Endothelial cell of hepatic sinusoid (primary cell): Measurements from ENCODE around the gene MYH13.
"Not testable (repeated sequence)": the region's sequence is repeated elsewhere in the genome, so short reads cannot be mapped to it uniquely, and the experiment has no call there.

Source experiments
- in situ Hi-C: cut with HindIII; loops from 2 replicates; pipeline ENCODE4 v1.10.0; 2017; ENCODE audit warnings: low sequenced_read_pairs

Gene MYH13

DNA sequence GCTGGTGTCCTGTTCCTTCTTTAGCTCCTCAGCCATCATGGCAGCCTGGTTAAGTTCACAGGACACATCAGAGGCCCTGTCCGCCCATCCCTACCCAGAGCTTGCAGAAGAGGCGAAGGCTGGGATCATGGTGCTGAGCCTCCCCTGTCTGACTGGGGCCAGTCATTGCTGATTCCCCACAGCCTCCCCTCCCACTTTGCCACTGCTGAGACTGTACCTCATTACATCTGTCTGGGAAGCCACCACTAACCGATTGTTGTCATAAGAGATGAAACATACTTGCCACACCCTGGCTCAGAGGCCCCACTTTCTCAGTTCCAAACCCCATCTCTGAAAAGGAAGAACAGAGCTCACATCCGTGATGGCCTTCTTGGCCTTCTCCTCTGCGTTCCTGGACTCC is 66.2 kb downstream of the MYH13 start:
- in situ Hi-C loops: no loop called here

DNA sequence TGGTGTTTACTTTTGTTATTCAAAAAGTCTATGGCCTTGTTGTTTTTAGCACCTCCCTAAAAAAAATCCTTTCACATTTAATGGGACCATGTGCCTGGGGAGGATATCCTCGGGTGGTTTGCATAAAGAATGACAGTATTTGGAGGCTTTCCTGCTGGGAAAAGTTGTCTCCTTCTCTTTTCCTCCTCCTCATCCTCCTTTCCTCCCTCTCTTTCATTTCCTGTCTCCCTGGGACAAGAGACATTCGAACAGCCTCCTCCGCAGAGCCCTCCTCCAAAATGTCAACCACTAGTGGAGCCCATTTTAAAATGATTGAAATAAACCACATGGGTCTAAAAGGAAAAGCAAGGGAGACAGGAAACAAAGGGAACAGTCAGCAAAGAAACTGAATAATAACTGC is 67.4 kb downstream of the MYH13 start:
- in situ Hi-C loops: no loop called here

DNA sequence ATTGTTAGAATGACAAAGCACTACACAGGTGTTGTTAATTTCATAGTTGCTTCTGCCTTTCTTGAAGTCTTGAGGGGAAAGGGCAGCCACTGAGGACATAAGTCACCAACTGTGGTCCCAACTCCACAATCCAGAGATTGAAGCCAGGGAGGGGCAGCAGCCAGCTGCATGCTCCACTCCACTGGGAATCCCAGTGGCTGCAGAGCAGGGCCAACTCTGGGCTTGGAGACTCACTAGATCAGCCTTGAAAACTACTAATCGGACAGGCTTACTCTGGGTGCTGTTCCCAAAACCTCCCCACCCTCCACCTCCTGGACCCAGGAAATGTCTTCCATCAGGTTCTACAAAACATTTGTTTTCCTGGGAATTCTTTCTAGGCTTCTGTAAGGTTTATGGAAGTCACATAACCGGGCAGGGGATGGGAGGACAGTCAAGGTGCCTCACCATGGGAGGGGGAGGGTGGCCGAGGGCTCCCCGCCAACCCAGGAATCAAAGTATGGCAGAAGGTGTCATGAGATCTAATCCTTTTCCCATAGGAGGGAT is 68.0 kb downstream of the MYH13 start:
- in situ Hi-C loops: no loop called here

DNA sequence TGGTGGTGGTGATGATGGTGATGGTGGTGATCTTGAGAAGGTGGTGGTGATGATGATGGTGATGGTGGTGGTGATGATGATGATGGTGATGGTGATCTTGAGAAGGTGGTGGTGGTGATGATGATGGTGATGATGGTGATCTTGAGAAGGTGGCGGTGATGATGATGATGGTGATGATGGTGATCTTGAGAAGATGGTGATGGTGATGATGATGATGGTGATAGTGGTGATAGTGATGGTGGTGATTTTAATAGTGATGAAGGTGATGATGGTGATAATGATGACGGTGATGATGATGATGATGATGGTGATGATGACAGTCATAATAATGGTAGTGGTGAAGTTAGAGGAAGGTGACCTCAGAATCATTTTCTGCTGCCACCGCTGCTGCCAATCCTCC is 75.1 kb downstream of the MYH13 start:
- in situ Hi-C loops: no loop called here

DNA sequence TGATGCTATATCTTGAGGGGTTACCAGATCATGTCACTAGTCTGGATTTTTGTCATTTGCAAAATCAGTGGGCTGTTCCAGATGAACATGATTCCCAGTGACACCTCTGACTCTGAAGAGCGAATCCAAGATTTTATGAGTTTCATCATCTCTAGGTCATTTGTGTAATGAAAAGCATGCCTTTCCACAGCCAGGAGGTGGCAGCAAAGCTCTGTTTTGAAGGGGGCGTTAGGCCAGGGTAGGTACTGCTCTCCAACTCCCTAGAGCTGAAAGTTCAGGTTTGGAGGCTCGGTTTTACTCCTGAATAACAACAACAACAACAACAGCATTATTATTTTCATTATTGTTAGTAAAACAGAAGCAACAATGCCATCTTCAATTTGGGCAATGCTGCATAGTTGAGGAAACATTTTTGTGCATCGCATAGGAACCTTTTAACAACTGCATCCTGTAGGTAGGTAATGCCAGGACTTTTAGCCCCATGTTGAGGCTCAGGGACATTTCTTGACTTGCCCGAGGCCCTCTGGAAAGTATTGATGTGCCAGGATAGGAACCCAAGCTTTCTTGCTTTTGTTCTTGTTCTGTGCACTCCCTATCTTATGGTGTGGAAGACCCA is 77.0 kb downstream of the MYH13 start:
- in situ Hi-C loops: no loop called here

DNA sequence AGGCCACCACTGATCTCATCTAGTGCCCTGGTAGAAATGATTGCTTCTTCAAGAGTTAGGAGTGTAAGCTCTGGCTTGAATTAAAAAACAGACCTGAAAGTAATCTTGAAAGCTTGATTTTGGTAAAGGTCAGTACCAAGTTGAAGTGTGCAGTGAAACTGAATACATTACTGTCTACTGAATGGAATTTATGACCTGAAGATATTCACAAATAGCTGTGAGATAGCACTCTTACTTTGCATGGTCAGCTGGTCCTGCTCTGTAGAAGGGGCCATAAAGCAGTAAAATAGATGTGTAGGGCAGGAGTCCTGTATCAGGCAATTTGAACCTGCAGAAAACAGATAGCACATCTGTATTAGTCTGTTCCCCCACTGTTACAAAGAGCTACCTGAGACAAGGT is 78.6 kb downstream of the MYH13 start:
- in situ Hi-C loops: no loop called here

DNA sequence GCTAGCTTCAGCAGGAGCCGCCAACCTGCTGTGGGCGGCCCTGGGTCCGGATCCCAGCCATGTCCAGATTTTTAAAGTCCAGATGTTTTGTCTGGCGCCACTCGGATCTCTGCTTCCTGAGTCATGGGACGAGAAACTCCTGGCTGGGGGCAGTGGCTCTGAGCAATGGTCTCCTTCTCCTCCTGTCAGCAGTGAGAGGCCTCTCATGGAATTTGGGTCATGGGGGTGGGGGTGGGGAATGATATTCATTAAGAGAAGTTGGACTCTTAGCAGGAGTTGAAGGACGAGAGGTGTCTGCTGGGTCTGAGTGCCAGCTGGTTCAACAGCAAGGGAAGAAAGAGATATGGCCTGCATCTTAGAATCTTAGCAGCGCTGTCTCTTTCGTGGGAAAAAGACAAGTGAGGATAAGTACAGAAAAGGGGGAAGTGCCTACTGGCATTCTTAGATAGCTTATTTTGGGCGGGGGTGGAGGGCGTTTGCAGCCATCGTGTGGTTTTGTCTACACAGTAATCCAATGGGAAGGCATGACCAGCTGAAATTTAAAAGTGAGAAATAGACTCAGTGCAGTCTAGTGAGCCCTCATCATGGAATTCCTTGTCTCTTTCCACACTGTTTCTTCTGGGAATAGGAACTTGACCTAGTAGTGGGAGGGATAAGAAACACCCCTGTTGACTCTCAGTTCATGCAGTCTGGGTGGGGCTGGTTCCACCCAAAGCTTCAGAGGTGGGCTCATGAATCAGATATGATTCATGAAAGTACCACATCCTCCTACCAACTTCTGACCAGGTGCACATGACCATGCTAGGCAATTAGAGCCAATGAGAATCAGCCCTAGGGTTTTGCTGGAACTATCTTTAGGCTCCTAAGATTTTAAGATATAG is 80.5 kb downstream of the MYH13 start:
- in situ Hi-C loops: no loop called here

DNA sequence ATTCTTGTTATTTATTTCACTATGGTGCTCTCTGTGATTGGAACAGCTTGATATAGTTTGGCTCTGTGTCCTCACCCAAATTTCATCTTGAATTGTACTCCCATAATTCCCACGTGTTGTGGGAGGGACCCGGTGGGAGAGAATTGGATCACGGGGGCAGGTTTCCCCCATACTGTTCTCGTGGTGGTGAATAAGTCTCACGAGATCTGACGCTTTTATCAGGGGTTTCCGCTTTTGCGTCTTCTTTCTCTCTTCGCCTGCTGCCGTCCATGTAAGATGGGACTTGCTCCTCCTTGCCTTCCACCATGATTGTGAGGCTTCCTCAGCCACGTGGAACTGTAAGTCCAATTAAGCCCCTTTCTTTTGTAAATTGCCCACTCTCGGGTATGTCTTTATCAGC is 81.2 kb downstream of the MYH13 start:
- in situ Hi-C loops: not testable (repeated sequence)

DNA sequence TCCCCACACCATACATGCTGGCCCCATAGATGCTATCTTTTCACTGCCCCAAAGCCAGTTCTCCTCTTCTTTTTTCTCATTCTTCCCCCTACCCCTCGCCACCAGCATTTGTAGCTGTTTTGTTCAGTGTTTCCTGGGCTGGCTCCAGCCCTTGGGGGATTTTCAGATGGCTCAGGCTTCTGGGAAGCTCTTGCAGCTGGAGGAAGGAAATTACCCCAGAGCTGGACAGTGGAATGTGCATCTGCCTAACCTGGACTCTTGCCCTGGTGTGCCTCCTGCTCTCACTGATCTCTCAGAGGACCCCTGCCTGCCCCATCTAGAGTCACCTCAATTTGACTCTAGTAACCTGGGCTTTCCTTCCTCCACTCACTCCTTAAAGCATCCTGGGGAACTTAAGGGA is 82.8 kb downstream of the MYH13 start:
- in situ Hi-C loops: no loop called here

DNA sequence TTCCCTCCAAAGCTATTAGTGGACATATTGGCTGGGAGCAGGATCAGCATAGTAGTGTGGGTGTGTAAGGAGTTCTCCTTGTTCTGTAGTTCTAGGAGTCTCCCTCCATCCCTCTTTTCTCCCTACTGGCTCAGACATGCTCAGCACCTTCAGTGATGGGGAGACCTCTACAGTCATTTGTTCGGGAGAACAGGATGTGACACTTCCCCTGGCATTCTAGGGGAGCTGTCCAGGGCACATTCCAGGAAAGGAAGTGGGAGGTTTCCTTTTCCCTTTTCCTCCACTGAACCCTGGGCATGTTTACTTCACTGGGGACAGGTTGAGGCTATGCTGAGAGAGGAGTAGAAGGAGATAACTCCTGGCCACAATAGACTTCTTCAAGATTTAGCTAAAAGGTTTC is 86.5 kb downstream of the MYH13 start:
- in situ Hi-C loops: no loop called here

DNA sequence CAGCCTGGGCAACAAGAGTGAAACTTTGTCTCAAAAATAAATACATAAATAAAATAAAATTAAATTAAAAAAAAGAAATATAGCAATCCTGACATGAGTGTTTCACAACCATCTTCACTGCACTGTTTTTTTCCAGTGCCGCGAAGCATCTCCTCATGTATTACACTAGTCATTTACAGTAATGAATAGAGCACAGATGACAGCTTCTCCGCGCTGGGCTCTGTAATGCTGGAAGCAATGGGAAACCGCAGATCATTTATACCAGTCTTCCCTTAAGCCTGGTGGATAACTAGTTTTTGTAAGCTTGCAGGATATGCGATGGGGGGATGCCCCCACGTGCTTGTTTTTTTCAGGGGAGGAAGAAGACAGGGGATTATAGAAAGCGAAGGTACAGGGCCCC is 86.9 kb downstream of the MYH13 start:
- in situ Hi-C loops: no loop called here

DNA sequence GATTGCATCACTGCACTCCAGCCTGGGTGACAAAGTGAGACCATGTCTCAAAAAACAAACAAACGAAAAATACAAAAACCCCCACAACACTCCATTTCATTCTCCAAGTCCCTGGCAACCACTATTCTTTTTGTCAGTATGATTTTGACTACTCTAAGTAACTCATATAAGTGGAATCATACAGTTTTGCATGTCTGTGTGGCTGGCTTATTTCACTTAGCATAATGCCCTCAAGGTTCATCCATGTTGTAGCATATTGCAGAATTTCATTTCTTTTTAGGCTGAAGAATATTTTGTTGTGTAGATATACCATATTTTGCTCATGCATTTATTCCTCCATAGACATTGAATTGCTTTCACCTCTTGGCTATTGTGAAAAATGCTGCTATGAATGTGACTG is 92.7 kb downstream of the MYH13 start:
- in situ Hi-C loops: no loop called here

DNA sequence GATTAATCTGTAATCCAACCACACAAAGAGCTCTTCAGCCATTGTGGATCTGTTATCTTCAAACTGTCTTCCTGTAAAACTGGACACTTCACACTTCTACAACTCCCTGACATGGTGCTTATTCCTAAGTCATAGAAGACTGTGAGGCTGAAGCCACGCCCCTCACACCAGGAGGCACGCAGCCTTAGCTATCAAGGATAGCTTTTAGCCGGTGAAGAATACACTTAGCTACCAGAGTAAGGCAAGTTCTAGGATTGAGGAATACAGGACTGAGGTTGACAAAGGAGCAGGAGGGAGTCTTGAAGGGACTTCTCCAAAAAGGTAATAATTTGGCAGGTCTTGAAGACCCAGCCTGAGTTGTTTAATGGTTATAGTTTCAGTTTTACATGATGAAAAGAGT is 94.6 kb downstream of the MYH13 start:
- in situ Hi-C loops: no loop called here

DNA sequence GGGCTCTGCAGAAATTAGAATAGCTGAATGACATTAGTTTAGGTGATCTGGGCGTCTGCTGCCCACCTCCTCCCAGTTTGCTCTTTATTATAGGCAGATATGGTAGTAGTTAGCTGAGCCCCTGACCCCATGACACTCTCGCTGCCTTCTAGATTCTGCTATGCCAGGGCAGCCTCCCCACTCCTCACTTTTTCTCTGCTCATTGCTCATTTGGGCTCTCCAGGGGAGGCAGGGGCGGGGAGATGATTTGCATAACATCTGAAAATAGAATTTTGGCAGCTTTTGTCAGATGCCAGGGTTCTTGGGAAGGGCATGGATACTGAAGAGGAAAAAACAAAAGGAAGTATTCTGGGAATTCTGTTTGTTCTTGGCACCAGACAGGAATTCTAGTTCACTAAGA is 96.4 kb downstream of the MYH13 start:
- in situ Hi-C loops: no loop called here

DNA sequence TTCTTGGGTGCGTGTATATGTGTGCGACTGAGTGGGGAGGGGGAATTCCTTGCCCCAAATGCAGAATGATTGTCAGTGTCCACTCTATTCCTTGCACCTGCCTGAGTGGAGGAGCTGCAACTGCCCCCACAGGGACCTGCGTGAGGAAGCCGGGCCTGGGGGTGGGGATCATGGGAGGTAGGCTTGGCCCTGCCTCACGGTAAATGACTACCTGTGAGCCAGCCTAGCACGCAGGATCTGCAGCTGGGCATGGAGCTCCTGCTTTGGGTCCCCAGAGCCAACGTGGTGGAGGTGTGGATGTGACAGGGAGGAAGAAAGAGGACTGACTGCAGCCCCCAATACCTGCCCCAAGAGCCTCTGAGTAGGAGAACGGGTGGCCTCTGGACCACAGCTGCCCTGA is 97.4 kb downstream of the MYH13 start:
- in situ Hi-C loops: no loop called here

DNA sequence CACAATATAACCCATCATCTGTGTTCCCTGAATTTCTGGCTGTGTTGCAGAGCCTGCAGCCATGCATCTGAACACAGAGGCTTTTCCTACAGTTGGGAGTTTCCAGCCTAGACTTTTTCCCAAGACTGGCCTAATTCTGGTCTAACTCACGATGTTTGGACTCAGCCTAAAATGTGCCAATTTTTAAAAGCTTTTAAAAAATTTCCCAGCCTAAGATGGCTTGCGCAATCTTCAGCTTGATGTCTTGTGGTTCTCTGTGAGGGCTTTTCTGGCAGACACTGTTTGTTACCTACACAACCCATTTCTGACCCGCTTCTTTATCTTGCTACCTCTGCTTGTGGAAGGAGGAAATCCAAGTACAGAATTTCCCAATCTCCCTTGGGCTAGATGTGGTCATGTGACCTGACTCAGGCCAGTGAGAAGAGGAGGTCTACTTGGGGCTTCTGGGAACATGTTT is 101.7 kb downstream of the MYH13 start:
- in situ Hi-C loops: no loop called here

DNA sequence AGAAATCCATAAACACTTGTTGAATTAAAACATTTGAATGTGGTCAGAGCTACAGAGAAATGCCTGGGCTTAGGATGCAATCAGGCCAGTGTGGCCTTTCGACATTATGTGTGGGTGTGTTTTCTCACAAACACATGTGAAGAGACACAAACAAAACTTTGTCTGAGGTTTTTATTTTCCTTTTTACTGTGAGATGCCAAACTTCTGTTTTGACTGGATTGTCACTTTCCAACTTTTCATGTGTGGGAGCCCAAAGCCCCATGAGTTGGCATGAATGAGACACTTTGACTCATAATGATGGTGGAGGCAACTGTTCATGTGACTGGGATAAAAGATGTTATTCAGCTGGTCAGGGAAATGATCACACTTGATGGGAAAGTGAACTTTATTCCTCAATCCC is 102.5 kb downstream of the MYH13 start:
- in situ Hi-C loops: no loop called here

DNA sequence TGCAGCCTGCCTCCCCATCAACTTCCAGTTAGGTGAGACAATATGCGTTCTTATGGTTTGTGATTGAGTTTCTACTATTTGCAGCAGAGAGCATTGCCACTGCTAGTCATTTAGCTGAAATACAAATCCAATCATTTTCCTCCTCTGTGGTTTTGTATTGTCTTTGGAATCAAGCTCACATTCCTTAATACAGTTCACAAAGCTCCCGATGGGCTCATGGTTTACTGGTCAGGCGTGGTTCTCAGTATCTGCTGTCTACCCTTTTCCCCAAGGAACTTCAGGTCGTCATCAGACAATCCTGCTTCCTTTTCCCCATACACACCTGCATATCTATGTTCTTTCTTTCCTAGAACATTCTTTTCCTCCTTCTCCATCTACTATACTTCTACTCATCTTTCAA is 104.8 kb downstream of the MYH13 start:
- in situ Hi-C loops: no loop called here

DNA sequence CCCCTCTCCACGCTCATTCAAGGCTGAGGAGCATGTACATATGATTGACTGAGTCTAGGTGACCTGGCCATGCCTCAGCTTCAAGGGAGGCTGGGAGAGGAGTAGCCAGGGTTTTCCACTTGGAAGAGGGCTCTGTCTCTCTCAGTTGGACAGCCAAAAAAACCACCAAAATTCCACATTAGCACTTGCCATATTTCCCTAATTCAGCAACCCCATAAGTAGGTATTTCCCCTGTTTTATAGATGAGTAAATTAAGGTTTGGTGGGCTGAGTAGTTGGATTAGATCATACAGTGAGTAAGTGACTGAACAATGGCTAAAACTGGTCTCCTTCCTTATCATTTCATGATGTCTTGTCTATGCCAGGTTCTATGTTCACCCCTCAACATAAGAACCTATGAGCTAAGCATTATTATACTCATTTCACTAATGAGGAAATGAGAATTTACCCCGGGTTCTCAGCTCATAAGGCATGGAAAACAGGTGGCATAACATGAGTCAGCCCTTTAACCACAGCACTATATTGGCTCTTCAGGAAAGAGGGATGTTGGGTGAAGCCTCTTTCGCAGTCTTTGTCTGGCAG is 106.4 kb downstream of the MYH13 start:
- in situ Hi-C loops: no loop called here

DNA sequence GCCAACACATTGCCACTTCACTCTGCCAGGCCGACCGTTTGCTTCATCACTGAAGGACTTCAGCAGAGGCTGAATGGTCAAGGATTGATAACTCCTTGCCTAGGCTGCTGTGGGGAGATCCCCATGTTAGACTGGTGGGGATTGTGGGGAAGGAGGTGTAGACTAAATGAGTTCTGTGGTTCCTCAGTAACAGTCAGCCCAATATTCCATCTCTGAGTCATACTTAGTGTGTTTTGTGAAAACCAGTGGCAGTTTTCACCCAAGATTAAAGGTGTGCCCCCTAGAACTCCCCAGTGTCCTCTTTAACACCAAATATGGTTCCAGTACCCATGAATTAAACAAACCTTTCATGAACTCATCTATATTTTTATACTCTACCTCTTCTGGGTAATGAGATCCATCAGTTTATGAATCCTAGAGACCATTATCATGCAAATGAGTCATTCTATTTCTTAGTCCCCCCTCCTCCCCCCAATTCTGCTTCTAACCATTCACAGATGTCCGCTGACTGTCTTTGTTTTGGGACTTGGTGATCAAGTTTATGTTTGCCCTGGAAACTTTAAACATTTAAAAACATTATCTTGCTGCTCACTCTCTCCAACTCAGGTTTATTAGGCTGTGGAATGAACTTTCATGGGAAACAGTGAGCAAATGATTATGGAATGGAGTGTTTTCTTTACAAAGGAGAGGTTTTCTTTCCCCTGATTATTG is 107.6 kb downstream of the MYH13 start:
- in situ Hi-C loops: no loop called here

DNA sequence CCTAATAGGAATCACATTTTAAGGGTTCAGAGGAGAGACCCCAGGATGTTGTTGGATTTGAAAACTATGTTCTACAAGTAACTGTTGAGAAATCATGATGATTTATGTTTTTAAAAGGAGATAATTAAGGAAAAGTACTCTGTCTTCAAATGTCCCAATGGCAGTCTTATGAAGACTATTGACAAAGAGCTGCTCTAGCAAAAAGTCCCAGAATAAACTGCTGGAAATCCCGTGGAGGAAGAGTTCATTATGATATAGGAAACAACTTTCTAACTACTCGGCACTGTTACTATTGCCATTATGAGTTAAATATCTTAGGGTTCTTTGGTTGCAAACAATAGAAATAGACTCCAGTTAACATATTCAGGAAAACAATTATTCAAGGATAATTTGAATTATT is 108.8 kb downstream of the MYH13 start:
- in situ Hi-C loops: no loop called here
